Activated CD8-positive, alpha-beta memory T cell treated with anti-CD3 and anti-CD28 coated beads for 1 hour (primary cell): ENCODE measurements around the gene CREBRF.
"Not testable (repeated sequence)": the region's sequence is repeated elsewhere in the genome, so short reads cannot be mapped to it uniquely, and the experiment has no call there.

Experiments used
- DNase-seq, 2 donors: peaks; one replicate each; pipeline ENCODE4 v3.0.0-alpha.2; 2020; ENCODE audit warnings: low read depth in 1 of 2; ENCODE audit errors: extremely low read depth in 1 of 2

CREBRF gene

DNA sequence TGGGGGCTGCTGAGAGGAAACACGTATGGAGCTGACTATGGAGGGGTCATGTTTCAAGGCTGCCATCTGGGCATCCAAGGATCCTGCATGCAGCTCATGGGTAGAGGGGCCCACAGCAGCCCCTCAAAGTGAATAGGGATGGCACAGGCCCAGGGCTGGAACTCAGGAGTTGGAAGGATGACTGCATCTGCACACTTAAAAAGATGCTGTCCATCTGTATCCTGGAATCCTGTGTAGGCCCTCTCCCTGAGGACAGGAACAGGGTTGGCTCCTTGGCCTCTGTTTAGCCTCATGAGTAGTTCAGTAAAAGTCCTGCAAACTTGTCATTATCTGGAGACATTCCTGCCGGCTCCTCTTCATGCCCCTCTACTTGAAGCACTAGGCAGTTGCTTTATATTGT, 92.2 kb downstream of the CREBRF start:
- no peak for DNase-seq

DNA sequence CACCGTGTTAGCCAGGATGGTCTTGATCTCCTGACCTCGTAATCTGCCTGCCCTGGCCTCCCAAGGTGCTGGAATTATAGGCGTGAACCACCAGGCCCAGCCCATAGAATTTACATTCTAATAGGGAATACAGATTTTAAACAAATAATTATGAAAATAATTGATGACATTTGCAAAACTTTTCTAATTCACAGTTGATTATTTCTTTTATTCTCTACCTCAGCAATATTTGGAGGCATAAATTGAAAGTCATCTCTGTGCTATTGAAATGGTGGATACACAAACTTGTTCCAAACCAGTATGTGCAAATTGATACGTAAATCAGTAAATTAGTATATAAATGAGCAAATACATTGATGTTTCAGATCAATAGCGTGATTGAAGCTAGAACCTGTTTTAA, 96.4 kb downstream of the CREBRF start:
- DNase-seq, result no peak

DNA sequence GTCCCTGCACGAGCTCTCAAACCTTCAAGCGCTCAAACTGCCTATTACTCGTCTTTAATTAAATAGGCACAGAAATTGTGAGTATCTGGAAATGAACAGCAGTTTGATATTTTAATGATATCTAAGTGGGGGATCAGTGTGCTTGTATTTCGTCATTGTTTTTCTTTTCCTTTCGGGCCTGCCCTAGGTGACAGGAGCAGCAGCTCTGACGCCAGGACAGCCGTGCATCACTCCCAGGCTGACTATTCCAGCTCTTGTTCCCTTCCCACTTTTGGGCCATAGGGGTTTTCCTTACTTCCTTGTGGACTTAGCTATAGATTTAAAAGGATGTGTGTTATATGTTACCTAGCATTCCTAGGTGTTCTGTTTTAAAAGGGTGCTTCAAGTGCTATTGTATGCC, 97.7 kb downstream of the CREBRF start:
- DNase-seq, result no peak

DNA sequence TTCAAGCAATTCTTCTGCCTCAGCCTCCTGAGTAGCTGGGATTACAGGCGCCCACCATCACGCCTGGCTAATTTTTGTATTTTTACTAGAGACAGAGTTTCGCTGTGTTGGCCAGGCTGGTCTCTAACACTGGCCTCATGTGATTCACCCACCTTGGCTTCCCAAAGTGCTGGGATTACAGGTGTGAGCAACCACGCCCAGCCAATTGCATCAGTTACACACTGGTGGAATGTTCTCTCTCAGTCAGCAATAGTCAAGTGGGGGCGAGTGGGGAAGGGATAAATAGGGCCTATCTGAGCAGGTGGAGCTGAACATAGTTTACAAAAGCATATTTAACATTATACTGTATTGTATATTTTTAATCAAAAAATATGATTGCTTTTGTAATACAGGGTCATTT, 98.5 kb downstream of the CREBRF start:
- DNase-seq, result not testable (repeated sequence)

DNA sequence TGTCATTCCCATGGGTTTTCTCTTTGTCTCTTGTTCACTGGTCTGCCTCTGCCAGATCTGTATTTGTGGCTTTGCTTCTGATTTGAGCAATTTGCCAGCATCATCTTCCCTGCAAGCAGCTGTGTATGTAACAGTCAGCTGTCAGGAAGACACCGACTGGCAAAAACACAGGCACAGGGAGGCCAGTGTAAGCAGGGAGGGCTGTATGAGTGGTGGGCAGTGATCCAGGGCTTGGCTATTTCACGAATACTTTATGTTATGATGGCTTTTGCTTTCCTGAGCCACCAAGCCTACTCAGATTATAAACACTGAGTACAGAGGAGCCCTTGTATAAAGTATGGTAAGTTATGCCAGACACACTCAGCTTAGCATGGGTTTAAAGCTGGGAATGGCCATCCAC, 99.8 kb downstream of the CREBRF start:
- DNase-seq, result no peak

DNA sequence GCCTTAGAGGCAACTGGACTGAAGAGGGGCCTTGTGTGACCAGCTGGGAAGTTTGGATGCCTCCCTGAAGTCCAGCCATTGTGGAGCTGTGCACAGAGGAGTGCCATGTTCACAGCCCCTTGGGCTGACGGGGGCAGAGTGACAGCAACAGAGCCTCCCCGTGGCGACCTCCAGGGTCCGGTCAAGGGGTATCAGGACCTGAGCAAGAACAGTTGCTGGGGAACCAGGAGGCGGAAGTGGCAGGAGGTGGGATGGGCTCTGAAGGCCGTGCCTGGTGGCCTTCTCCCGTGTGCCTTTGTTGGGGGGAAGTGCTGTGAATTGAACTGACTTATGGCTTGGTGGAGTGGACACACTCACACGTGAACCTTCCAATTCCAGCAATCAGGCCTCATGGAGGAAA, 102.2 kb downstream of the CREBRF start:
- DNase-seq, result no peak

DNA sequence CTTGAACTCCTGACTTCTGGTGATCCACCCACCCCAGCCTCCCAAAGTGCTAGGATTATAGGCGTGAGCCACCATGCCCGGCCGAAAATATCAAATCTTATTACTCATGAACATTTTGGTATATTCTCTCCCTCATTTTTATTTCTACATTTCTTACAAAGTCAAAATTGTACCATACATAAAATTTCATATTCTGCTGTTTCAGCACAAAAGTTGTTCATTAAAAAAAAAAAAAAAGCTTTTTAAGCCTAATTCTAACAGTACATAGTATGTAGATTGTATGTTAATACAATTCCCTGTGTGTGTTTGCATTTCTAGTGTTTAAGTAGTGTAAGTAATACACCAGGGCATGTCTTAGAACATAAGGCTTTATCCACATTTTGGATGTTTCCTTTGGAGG, 103.1 kb downstream of the CREBRF start:
- no peak for DNase-seq

DNA sequence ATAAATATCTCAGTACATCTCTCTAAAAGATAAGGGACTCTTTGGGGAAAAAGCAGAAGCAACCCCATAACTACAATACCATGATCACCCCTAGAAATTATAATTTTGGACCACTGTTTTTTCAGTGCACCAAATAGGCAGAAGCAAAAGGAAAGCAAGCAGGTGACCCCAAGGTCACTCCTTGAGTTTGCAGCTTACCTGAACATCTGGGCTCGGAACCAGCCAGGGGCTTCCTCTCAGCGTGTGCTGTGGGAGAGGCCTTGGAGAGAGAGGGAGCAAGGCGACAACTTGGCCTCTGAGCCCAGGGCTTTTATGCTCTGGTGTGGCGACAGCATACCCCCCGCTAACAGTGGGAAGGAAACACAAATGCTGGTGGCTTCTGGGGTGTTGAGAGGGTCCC, 105.0 kb downstream of the CREBRF start:
- no peak for DNase-seq

DNA sequence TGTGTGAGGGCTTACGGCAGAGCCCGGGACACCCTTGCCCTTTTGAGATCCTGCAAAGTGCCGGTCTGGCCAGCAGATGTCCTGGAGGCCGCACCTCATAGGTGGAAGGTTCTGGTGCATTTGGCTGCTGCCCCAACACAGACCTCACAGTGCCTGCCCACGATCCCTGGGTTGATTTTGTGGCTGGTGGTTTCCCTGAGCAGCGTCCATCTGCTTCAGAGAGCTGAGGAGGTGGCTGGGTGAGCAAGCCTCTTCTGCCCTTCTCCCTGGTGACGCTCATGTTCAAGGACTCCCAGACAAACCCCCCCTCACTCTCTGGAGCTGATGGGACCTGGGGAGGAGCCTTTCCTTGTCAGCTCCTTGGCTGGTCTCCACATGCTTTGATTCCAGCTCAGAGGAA, 107.1 kb downstream of the CREBRF start:
- no peak for DNase-seq

DNA sequence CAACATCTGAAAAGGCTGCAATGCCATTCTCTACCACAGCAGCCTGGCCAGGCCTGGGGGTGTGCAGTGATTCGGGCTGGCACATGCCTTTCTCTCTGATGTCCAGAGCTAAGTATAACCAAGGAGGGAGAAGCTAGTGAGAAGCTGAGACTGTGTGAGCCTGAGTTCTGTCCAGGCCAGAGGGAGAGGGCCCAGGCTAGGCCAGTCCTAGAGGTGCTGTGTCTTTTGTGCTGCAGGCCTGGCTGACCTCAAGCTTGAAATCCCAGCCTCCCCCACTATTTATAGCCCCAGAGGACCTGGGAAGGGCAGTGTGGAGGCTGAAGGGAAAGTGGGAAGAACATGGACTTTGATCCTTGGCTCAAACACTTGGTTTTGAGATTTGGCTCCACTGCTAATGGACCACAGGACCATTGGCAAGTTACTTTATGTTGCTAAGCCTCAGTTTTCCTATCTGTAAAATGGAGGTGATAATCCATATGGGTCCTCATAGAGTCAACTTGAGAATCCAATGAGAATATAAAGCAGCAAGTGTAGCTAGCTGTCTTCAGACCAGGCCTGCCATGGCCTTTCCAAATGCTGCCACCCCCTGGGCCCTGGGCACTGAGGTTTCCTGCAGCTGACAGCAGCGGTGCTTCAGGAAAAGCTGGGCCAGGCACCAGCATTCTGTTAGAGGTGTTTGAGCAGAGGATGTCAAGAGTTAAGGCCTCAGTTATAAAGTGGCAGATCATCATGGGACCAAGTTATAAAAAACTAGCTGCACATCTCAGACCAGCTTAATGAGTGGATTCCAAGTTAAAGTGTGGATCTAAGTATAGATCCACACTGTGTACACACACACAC, 109.2 kb downstream of the CREBRF start:
- DNase-seq, result no peak

DNA sequence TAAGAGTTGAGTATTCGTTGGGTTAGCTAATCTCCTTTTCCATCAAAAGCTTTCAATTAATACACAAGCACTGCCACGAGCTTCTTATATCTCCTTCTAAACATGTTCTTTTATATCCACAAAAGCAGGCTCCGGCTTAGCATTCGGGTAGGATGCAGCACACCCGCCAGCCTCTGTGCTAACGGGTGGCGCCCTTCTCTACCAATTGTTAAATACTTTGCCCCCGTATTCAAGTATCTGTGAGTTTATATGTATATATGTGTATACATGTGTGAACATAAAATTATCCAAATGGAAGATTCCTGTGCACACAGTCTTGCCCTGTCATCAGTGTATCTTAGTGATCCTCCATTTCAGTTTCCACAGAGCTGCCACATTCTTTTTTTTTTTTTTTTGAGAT, 116.0 kb downstream of the CREBRF start:
- DNase-seq, result no peak

DNA sequence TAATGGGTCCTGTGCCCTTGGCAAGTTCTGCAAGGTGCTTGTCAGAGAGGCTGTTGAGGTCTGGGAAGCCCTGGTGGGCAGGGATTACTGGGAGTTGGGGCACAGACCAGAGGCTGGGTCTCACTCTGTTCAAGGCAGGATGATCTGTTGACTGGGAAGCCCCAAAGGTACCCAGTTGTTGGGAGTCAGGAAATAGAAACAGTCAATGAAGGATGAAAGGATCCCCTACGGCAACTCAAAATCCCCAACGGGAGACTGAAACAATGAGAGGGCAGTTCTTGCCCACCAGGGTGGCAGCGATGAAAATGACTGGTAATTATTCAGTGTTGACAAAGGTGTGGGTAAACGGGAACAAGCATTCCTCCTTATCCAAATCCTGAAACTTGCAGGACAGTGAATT, 119.4 kb downstream of the CREBRF start:
- DNase-seq, result no peak

DNA sequence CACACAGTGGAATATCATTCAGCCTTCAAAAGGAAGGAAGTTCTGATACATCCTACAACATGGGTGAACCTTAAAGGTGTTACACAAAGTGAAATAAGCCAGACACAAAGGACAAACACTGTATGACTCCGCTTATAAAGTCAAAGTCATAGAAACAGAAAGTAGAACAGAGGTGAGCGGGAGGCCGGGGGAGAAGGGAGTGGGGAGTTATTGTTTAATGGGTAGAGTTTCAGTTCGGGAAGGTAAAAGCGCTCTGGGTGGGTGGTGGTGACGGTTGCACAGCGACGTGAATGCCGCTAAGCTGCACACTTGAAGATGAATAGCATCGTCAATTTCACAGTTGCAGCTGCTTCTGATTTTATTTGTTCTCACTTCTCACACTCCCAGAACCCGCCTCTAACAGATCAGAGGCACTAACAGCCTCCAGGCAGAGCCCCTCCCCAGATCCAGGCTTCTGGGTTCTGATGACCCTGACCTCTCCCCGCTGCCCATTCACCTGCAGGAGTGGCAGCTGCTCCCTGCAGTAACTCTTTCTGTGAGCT, 122.3 kb downstream of the CREBRF start:
- no peak for DNase-seq

DNA sequence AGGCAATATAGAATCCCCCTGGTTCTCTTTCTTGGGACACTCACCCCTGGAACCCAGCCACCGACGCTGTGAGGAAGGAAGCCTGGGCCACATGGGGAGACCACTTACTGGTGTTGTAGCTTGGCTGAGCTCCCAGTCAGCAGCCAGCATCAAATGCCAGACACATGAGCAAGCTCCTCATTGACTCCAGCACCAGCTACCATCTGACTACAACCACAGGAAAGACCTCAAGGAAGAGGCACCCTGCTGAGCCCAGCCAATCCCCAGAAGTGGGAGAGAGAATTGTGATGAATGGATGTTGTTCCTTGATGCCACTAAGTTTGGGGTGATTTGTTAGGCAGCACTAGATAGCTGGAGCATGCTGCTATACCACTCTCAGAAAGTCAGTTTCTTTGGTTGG, 124.2 kb downstream of the CREBRF start:
- DNase-seq, result no peak

DNA sequence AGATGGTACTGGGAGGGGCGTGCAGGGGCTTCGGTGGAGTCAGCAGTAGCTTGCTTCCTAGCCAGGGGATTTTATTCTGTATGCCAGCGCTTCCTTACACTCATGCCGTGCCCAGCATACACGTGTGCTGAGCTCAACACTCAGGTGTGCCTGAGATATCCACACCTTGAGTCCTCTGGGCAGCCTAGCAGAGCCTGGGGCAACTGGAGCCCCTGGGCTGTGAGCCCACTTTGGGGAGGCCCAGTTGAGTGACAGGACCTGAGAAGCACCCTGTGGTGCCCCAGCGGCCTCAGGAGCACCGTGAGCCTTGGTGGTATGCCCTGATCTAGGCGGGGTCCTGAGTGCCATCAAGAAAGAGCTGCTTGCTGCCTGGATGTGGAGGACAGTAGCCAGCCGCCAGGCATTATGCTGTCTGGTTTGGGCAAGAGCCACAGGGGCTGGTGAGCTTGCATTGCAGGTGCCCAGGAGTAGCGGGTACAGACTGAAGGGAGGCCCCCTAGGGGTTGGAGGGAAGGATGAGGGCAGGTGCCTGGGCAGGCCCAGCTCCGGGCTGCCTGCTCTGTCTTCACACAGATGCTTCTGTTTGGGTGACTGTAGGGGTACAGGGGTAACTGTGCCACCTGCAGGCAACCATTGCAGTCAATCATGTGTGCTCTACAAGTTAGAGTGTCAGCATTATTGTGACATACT, 131.0 kb downstream of the CREBRF start:
- no peak for DNase-seq

DNA sequence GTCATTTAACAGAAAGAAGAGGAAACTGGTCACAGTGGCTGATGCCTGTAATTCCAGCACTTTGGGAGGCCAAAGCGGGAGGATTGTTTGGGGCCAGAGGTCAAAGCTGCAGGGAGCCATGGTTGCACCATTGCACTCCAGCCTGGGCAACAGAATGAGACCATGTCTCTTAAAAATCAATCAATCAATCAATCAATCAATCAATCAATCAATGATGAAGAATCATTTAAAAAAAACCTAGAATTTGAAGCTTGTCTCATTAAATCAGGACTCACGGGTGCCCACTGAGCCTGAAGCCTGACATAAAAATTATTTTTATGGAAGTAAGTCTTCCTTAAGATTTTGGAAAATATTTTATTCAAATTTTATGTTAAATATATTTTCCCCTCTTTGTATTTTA, 132.1 kb downstream of the CREBRF start:
- DNase-seq, result no peak
